MCF 10A (cell line): ENCODE measurements around the gene IRF2BP2. TPM values are rescaled to one million over a fixed set of nuclear protein-coding genes. Genes with fewer than 3 reads are reported as not detected.

Source experiments
- BruUV-seq: library from RNA; stranded (reverse); fragments of 400-500 nt; replicated peaks from 2 replicates; lab custom pipeline; 2021; lab: Mats Ljungman, UMichigan
- CTCF ChIA-PET: fragments of 300-600 bp; sonication (Branson Sonifier 250); formaldehyde crosslinking; extraction: SDS; loops from one replicate; lab custom pipeline; 2021; ENCODE audit warnings: antibody characterized with exemption, inconsistent platforms; lab: Yijun Ruan, JAX
- POLR2A ChIA-PET: fragments of 300-600, 350-650 bp; sonication (Branson Sonifier 250); formaldehyde crosslinking; extraction: SDS; loops from one replicate; lab custom pipeline; 2020; ENCODE audit warnings: antibody characterized with exemption, inconsistent platforms; lab: Yijun Ruan, JAX
- DNase-seq: peaks from one replicate; pipeline ENCODE4 v3.0.0-alpha.2; 2018; ENCODE audit not compliant: unreplicated experiment
- H3K27ac Mint-ChIP-seq: one replicate; pipeline ENCODE4 v1.8.0; 2022; ENCODE audit warnings: mild to moderate bottlenecking, low read depth, mixed read lengths; ENCODE audit not compliant: unreplicated experiment
- H3K27me3 Mint-ChIP-seq: one replicate; pipeline ENCODE4 v1.8.0; 2022; ENCODE audit warnings: mixed read lengths; ENCODE audit not compliant: insufficient read depth, unreplicated experiment
- H3K36me3 Mint-ChIP-seq: one replicate; pipeline ENCODE4 v1.8.0; 2022; ENCODE audit warnings: mild to moderate bottlenecking, moderate library complexity, mixed read lengths; ENCODE audit not compliant: insufficient read depth, unreplicated experiment
- H3K4me1 Mint-ChIP-seq: one replicate; pipeline ENCODE4 v1.8.0; 2022; ENCODE audit warnings: mixed read lengths; ENCODE audit not compliant: insufficient read depth, unreplicated experiment
- H3K4me3 Mint-ChIP-seq: one replicate; pipeline ENCODE4 v1.8.0; 2022; ENCODE audit warnings: mild to moderate bottlenecking, moderate library complexity, mixed read lengths; ENCODE audit not compliant: unreplicated experiment
- H3K9me3 Mint-ChIP-seq: one replicate; pipeline ENCODE4 v1.8.0; 2022; ENCODE audit warnings: mixed read lengths; ENCODE audit not compliant: unreplicated experiment
- intact Hi-C: fragments of 100-400 bp; cut with micrococcal nuclease; formaldehyde crosslinking; loops from 2 replicates; pipeline ENCODE4 v1.14.1; 2022
- total RNA-seq: library from RNA; stranded (reverse); gene quantifications from 2 replicates; pipeline ENCODE4 v1.2.3, GENCODE V29; 2022
- TF ChIP-seq, protein P1 (sequence below): fragments of 200-600 bp; IDR thresholded peaks from one replicate; pipeline ENCODE4 v1.8.0; 2022; ENCODE audit warnings: antibody characterized with exemption, mild to moderate bottlenecking; ENCODE audit not compliant: unreplicated experiment

The IRF2BP2 gene
- total RNA-seq, 1 experiment from 2014 or later, result 217 TPM

- intact Hi-C loops, result no loop called here
- no peak overlapping the region for H3K4me3 Mint-ChIP-seq
- H3K4me1 Mint-ChIP-seq, result peaks cover 21% of the 10 kb centered on the region
- H3K9me3 Mint-ChIP-seq, result peaks cover 9% of the 10 kb centered on the region
- TF ChIP-seq, protein P1, sequence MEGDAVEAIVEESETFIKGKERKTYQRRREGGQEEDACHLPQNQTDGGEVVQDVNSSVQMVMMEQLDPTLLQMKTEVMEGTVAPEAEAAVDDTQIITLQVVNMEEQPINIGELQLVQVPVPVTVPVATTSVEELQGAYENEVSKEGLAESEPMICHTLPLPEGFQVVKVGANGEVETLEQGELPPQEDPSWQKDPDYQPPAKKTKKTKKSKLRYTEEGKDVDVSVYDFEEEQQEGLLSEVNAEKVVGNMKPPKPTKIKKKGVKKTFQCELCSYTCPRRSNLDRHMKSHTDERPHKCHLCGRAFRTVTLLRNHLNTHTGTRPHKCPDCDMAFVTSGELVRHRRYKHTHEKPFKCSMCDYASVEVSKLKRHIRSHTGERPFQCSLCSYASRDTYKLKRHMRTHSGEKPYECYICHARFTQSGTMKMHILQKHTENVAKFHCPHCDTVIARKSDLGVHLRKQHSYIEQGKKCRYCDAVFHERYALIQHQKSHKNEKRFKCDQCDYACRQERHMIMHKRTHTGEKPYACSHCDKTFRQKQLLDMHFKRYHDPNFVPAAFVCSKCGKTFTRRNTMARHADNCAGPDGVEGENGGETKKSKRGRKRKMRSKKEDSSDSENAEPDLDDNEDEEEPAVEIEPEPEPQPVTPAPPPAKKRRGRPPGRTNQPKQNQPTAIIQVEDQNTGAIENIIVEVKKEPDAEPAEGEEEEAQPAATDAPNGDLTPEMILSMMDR, result no peak
- H3K27me3 Mint-ChIP-seq, result no peaks in the 10 kb centered on the region
- DNase-seq, result no peak
- H3K27ac Mint-ChIP-seq, result no peak overlapping the region
- POLR2A ChIA-PET, result interaction anchor here (0.6 to 6.7 kb wide), 6 partner anchors 9 to 523 kb away, joined by 3 to 86 read pairs (median 3); no protein-coding TSS in a partner anchor
- CTCF ChIA-PET, result interaction anchor here (0.5 to 2.2 kb wide), 8 partner anchors 27 to 493 kb away, joined by 3 to 8 read pairs (median 3); no protein-coding TSS in a partner anchor
- BruUV-seq, result no TSS peak
- no peaks in the 10 kb centered on the region for H3K36me3 Mint-ChIP-seq
Observed at GRCh38 chr1:234592240-234592639, 17.7 kb downstream of the IRF2BP2 start.

DNA sequence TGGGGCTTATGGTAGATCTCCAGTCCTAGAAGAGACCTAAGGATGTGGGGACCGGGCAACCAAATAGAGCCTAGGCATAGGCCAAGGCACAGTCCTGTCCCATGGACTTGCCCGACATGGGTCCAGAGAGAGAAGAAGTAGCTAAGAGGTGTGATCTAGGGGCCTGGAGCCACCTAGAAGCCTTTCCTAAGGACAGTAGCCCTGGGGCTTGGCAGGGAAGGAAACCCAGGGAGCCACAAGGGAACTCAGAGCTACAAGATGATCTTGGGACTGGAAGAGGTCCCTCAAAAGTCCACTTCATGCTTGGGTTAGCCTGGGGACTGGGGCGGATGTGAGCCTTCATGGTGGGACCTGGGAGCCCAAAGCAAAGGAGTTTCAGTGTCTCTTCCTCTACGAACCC is 18.8 kb downstream of the IRF2BP2 start:
- no peaks in the 10 kb centered on the region for H3K36me3 Mint-ChIP-seq
- H3K27ac Mint-ChIP-seq, result no peak overlapping the region
- BruUV-seq, result no TSS peak
- H3K4me3 Mint-ChIP-seq, result no peak overlapping the region
- no peak for DNase-seq
- peaks cover 27% of the 10 kb centered on the region for H3K4me1 Mint-ChIP-seq
- peaks cover 9% of the 10 kb centered on the region for H3K9me3 Mint-ChIP-seq
- TF ChIP-seq, protein P1, result no peak
- POLR2A ChIA-PET, result interaction anchor here (0.6 to 6.7 kb wide), 5 partner anchors 11 to 1255 kb away, joined by 4 to 86 read pairs (median 16); no protein-coding TSS in a partner anchor
- H3K27me3 Mint-ChIP-seq, result no peaks in the 10 kb centered on the region
- intact Hi-C loops, result no loop called here
- CTCF ChIA-PET, result interaction anchor here (0.5 to 2.2 kb wide), 7 partner anchors 26 to 514 kb away, joined by 3 to 10 read pairs (median 3); no protein-coding TSS in a partner anchor

- H3K4me3 Mint-ChIP-seq, result no peak overlapping the region
- BruUV-seq, result no TSS peak
- CTCF ChIA-PET, result interaction anchor here (0.6 to 2.2 kb wide), 4 partner anchors 18 to 472 kb away, joined by 3 to 10 read pairs (median 6); no protein-coding TSS in a partner anchor
- DNase-seq, result peak; percentile 72
- H3K36me3 Mint-ChIP-seq, result no peaks in the 10 kb centered on the region
- TF ChIP-seq, protein P1, result no peak
- H3K27ac Mint-ChIP-seq, result peak overlapping the region; percentile 47
- H3K9me3 Mint-ChIP-seq, result peaks cover 9% of the 10 kb centered on the region
- POLR2A ChIA-PET, result interaction anchor here (0.7 to 6.7 kb wide), 15 partner anchors 12 to 777 kb away, joined by 3 to 86 read pairs (median 5); partner anchors contain the start of gene TBCE
- H3K27me3 Mint-ChIP-seq, result no peaks in the 10 kb centered on the region
- H3K4me1 Mint-ChIP-seq, result peaks cover 27% of the 10 kb centered on the region
- intact Hi-C loops, result no loop called here
Observed at GRCh38 chr1:234589854-234590620, 19.9 kb downstream of the IRF2BP2 start.
